GM23338 (cell line): ENCODE results near the gene GNAZ.

Experiments used
- CREB1 ChIP-seq: fragments of 250-450 bp; sonication (Bioruptor Pico); IDR thresholded peaks from 2 replicates; pipeline ENCODE4 v1.5.0; 2020; ENCODE audit warnings: low read depth, mild to moderate bottlenecking, moderate library complexity
- EZH2 ChIP-seq: fragments of 200-600 bp; sonication (generic); IDR thresholded peaks from one replicate; pipeline ENCODE4 v1.8.0; 2017; ENCODE audit warnings: antibody characterized with exemption, mild to moderate bottlenecking, low read depth; ENCODE audit not compliant: unreplicated experiment
- EZH2phosphoT487 ChIP-seq: fragments of 200-600 bp; sonication (generic); IDR thresholded peaks from one replicate; pipeline ENCODE4 v1.8.1; 2018; ENCODE audit warnings: antibody characterized with exemption; ENCODE audit not compliant: unreplicated experiment
- JUNB ChIP-seq: IDR thresholded peaks from one replicate; pipeline ENCODE4 v1.6.1; 2016; ENCODE audit warnings: antibody characterized with exemption; ENCODE audit not compliant: unreplicated experiment
- NANOG ChIP-seq: IDR thresholded peaks from 2 replicates; pipeline ENCODE4 v1.6.1; 2016; ENCODE audit warnings: antibody characterized with exemption, borderline replicate concordance
- POLR2AphosphoS5 ChIP-seq: IDR thresholded peaks from 2 replicates; pipeline ENCODE4 v1.6.1; 2016; ENCODE audit warnings: antibody characterized with exemption, low read depth
- STAT1 ChIP-seq: IDR thresholded peaks from one replicate; pipeline ENCODE4 v1.6.1; 2016; ENCODE audit warnings: antibody characterized with exemption; ENCODE audit not compliant: unreplicated experiment
- ZNF114 ChIP-seq: fragments of 250-450 bp; sonication (Bioruptor Pico); IDR thresholded peaks from 2 replicates; pipeline ENCODE4 v1.5.0; 2020; ENCODE audit warnings: mild to moderate bottlenecking, moderate library complexity
- ZNF331 ChIP-seq: fragments of 250-450 bp; sonication (Bioruptor Pico); IDR thresholded peaks from 2 replicates; pipeline ENCODE4 v1.5.0; 2020; ENCODE audit warnings: low read depth, mild to moderate bottlenecking, moderate library complexity
- TF ChIP-seq, protein P1 (sequence below): IDR thresholded peaks from one replicate; pipeline ENCODE4 v1.6.1; 2018; ENCODE audit warnings: antibody characterized with exemption; ENCODE audit not compliant: unreplicated experiment
- TF ChIP-seq, protein P2 (sequence below), 2 experiments: fragments of 200-600 bp in 1 of 2; sonication (generic) in 1 of 2; conservative IDR thresholded peaks; 2 replicates each; pipeline versions ENCODE4 v1.5.1 to v1.6.1; 2016 to 2017; ENCODE audit warnings: antibody characterized with exemption in 2 of 2, low read depth in 2 of 2, mild to moderate bottlenecking in 2 of 2, moderate library complexity in 1 of 2
- TF ChIP-seq, protein P3 (sequence below): IDR thresholded peaks from 2 replicates; pipeline ENCODE4 v1.6.1; 2016; ENCODE audit warnings: antibody characterized with exemption

DNA sequence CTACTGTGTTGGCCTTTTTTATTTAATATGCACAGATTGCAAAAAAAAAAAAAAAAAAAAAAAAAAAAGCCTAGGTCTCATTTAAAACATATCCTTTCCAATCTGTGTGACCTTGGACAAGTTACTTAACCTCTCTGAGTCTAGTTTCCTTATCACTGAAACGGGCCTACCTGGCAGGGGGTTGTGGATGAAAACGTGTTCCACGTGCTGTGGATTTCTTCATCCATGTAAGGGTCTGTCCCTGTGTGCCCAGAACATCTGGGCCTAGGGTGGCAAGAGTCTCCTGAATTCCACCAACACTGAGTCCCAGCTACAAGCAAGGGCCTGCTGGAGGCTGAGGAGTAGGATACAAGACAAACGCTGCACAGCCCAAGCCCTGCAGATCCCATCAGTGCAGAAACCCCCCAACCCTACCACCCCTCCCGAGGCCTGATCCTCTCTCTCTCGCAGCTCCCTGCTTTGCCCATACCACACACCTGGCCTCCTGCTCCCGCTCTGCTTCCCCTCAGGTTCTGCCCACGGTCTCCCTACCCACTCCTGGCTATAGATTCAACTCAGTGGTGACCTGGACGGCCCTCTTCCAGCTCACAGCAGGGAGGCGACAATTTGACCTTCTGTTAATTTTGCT, 4.7 kb upstream of the GNAZ start:
- TF ChIP-seq, protein P1, sequence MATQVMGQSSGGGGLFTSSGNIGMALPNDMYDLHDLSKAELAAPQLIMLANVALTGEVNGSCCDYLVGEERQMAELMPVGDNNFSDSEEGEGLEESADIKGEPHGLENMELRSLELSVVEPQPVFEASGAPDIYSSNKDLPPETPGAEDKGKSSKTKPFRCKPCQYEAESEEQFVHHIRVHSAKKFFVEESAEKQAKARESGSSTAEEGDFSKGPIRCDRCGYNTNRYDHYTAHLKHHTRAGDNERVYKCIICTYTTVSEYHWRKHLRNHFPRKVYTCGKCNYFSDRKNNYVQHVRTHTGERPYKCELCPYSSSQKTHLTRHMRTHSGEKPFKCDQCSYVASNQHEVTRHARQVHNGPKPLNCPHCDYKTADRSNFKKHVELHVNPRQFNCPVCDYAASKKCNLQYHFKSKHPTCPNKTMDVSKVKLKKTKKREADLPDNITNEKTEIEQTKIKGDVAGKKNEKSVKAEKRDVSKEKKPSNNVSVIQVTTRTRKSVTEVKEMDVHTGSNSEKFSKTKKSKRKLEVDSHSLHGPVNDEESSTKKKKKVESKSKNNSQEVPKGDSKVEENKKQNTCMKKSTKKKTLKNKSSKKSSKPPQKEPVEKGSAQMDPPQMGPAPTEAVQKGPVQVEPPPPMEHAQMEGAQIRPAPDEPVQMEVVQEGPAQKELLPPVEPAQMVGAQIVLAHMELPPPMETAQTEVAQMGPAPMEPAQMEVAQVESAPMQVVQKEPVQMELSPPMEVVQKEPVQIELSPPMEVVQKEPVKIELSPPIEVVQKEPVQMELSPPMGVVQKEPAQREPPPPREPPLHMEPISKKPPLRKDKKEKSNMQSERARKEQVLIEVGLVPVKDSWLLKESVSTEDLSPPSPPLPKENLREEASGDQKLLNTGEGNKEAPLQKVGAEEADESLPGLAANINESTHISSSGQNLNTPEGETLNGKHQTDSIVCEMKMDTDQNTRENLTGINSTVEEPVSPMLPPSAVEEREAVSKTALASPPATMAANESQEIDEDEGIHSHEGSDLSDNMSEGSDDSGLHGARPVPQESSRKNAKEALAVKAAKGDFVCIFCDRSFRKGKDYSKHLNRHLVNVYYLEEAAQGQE = no peak
- TF ChIP-seq, protein P2, sequence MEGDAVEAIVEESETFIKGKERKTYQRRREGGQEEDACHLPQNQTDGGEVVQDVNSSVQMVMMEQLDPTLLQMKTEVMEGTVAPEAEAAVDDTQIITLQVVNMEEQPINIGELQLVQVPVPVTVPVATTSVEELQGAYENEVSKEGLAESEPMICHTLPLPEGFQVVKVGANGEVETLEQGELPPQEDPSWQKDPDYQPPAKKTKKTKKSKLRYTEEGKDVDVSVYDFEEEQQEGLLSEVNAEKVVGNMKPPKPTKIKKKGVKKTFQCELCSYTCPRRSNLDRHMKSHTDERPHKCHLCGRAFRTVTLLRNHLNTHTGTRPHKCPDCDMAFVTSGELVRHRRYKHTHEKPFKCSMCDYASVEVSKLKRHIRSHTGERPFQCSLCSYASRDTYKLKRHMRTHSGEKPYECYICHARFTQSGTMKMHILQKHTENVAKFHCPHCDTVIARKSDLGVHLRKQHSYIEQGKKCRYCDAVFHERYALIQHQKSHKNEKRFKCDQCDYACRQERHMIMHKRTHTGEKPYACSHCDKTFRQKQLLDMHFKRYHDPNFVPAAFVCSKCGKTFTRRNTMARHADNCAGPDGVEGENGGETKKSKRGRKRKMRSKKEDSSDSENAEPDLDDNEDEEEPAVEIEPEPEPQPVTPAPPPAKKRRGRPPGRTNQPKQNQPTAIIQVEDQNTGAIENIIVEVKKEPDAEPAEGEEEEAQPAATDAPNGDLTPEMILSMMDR (conservative IDR thresholded peaks at IDR 0.05; ENCODE audit: low read depth in 2 of 2) = no peak
- TF ChIP-seq STAT1 (no peak), POLR2AphosphoS5 (no peak), EZH2 (no peak), EZH2phosphoT487 (no peak), JUNB (no peak), CREB1 (CRISPR knock-in tag) (no peak), ZNF114 (CRISPR knock-in tag) (no peak), NANOG (no peak), ZNF331 (CRISPR knock-in tag) (no peak)
- TF ChIP-seq, protein P3, sequence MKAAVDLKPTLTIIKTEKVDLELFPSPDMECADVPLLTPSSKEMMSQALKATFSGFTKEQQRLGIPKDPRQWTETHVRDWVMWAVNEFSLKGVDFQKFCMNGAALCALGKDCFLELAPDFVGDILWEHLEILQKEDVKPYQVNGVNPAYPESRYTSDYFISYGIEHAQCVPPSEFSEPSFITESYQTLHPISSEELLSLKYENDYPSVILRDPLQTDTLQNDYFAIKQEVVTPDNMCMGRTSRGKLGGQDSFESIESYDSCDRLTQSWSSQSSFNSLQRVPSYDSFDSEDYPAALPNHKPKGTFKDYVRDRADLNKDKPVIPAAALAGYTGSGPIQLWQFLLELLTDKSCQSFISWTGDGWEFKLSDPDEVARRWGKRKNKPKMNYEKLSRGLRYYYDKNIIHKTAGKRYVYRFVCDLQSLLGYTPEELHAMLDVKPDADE = no peak
